HG02970 (cell line): Measurements from ENCODE around the gene DUSP16.
"Not testable (repeated sequence)": the region's sequence is repeated elsewhere in the genome, so short reads cannot be mapped to it uniquely, and the experiment has no call there.

ENCODE experiments used
- ATAC-seq: cut with Tn5 transposase; IDR thresholded peaks from one replicate; pipeline ENCODE4 v1.9.1; 2021; ENCODE audit warnings: mild to moderate bottlenecking, moderate library complexity, moderate number of reproducible peaks; ENCODE audit not compliant: unreplicated experiment, low FRiP score

The DUSP16 gene

DNA sequence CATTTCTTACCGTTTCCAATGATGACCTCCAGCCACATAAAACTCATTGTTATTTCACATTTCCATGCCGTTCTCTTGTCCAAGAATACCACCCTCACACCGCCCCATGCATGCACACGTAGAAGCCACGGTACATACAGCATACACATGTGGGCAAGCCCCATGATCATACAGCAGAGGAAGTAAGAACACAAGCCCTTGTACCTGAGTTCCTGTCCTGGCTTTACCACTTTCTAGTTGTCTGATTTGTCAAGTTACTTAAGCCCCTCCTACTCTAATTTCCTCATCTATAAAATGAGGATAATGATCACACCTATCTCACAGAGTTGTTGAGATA, 59.9 kb downstream of the DUSP16 start:
- ATAC-seq = no peak

DNA sequence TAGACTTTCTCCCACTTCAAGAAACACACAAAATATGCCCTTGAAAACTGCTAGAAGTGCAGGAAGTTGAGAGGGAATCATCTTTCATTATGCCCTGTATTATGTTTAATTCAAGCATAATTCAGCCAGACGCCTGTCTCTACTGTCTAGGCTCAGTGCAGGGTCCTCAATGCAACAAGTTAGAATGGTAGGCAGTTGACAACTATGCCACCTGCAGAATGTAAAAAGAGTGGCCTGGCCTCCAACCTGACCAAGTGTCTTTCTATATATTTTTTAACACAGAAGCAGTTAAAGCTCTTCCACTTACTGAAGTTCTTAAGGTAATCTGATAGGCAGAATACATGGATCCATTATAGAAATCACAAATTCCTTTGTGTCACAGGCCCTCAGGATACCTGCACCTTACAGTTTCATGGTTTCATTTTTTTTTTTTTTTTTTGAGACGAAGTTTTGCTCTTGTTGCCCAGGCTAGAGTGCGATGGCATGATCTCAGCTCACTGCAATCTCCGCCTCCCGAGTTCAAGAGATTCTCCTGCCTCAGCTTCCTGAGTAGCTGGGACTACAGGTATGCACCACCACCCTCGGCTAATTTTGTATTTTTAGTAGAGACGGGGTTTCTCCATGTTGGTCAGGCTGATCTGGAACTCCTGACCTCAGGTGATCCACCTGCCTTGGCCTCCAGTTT, 60.4 kb downstream of the DUSP16 start:
- ATAC-seq = not testable (repeated sequence)

DNA sequence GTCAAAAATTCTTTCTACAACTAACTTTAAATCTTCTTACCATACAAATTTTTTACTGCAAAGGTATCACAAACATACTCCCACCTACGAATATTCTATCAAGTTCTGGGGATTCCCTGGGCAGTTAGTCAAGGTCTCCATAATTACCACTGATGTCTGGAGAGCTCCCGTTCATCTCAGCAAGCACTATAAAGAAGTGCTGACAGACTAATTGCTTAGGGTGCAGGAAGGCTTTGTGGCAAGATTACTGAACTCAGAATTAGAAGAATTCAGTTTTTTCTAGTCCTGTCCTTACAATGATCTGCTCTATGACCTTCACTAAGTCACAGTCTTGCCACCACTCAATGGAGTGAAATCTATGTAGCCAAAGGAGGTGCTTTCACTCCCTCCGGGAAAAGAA, 61.5 kb downstream of the DUSP16 start:
- ATAC-seq = no peak

DNA sequence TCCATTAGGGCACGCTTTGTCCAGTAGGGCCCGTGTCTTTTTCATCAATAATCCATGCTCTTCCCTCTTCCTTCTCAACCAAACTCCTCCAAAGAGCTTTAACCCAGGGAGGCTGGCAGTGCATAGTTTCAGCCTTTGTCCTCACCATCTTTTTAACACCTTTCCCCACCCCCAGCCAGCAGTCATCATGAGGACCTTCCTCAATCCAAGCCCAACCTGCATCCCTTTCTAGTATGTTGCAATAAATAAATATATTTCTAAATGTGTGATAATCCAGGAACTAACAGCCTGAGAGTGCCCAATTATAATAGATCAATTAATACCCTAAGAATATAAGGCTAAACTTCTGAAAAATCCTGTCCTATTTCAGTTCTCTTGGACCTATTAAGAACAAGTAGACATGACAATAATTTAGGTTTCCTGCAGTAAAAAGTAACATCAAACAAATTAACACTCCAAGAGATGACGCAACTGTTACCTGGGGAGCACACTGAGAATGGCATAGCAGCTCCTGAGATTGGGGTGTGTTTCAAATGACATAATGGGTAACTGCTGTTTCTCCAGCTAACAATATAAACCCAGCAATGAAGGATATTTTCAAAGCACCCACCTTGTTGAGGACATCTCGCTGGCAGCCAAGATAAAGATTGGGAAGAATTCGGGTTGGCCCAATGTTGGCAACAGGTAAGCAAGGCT, 62.6 kb downstream of the DUSP16 start:
- ATAC-seq = no peak

DNA sequence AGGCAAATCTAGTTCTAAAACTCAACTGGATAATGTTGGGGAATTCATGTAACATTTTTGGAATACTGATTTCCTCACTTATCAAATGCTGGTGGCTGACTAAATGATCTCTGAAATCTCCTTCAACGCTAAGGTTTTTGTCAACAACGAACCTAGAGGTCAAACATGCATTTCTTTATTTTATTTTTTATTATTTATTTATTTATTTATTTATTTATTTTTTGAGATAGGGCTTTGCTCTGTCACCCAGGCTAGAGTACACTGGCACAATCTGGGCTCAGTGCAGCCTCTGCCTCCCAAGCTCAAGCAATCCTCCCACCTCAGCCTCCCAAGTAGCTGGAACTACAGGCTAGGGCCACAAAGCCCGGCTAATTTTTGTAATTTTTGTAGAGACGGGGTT, 64.5 kb downstream of the DUSP16 start:
- ATAC-seq = no peak

DNA sequence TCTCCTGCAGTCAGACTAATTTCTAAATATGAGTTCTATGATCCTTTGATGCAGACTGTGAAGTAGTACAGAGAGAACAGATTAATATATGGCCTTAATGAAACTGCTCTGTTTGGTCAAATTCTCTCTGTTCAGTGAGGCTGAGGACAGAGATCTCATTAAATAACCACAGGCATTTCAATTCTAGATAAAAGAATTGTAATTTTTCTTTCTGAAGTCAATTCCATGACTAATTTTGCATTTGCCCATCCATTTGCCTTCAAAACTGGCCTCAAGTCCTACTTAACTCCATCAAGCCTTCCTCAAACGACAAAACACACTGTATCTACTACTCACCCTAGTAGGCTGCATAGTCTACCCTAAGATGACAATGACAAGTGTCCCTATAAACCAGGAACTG, 67.1 kb downstream of the DUSP16 start:
- no peak for ATAC-seq

DNA sequence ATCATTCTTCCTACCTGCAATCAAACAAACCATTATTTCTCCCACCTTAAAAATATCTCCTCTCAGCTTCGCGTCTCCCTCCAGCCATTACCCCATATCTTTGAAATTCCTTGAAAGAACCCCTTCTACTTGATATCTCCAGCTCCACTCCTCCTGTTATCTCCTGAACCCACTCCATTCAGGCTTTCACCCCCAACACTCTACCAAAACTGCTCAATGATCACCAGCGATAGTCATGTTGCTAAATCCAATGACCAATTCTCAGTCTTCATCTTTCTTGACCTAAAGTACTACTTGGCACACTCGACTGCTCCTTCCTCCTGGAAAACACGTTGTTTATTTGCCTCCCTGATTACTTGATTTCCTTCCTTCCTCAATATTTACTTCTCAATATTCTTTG, 70.1 kb downstream of the DUSP16 start:
- no peak for ATAC-seq

DNA sequence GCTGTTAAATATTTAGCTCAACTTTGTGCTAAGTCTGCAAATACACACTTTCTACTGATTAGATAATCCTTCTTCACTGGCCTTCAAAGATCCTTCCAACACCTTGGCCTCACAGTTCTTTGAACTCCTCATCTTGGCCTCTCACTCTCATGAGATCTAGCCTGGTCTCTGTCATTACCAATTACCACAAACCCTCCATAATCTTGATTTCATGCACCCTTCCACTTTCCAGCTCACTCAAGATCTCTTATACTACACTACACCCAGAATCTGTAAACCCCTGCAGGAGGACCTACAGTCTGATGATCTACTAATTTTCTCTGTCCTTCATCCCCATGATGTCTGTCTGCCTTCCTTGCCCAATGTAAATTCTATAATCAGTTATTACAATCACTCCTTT, 71.1 kb downstream of the DUSP16 start:
- ATAC-seq = no peak

DNA sequence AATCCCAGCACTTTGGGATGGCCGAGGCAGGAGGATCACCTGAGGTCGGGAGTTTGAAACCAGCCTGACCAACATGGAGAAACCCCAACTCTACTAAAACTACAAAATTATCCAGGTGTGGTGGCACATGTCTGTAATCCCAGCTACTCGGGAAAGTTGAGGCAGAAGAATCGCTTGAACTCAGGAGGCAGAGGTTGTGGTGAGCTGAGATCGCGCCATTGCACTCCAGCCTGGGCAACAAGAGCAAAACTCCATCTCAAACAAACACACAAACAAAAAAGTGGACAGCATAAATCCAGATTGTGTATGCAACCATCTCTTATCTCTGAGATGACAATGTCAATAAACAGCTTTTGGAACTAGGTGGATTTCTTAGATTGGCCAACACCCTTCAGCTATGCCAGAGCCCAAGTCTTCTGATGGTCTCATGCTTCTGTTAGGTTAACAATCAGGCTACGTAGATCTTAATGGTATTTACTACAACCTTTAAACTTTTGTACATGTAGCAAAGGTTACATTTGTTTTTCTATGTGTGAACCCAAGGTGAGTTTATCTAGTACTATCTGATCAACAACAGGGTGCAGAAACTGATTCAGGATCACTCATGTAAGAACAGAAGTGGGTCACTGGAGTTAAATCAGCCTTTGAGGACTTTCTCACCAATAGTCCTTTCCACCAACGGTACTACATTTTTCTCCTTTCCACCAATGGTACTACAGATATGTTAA, 73.7 kb downstream of the DUSP16 start:
- ATAC-seq = no peak

DNA sequence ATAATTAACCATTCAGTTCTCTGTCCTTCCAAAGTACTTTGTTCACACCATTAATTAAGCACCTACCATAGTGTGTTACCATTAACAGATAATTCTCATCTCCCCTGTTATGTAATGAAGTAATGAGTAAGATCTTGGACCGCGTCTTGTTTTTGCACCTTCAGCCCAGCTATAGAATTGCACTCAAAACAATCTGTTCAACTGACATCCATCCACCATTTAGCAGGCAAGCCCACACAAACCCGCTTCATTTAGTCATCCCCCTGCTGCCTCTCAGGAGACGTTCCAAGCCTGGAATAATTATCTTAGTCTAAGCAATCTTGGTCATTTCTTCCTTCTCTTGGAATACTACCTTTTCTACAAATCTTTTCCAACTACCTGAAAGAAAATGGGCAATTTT, 74.4 kb downstream of the DUSP16 start:
- ATAC-seq = no peak

DNA sequence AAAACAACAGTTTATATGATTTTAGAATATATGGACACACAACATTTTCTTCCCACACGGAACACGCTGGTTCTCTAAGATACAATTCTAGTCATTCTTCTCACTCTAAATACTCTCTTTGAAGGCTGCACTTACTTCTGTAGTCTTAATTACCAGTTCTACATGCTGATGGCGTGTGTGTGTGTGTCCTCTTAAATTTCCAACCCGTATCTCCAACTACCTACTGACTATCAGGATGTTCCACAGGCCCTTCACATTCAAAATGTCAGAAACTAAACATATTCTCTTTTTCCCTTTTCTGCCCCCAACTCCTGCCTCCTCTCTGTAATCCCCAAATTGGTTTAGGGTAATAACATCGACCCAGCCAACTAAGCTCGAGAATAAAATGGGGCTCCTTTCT, 75.2 kb downstream of the DUSP16 start:
- ATAC-seq = no peak

DNA sequence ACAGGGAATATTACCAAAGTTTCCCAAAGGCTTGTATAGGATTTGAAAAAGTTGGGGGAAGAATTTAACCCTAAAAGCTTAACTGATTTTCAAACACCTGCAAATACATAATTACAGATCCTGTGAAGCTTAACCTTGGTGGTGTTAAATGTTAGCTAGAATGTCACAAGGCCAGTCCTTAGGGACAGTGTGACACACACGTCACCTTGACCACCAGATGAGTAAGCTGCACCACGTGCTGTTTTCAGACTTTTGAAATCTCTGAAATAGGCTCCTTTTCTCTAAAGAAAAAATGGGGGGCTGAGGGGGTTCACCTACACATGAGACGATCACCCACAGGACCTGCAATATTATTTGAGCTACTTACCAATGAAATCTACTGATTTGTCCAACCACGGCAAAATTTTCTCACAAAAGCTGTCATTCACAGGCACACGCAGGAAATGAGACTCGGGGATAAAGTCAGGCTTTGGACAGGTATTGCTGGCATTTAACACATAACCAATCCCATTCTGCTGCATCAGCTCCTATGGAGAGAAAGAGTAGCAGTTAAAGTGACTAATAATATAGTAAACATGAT, 75.9 kb downstream of the DUSP16 start:
- peak; percentile 59 for ATAC-seq

DNA sequence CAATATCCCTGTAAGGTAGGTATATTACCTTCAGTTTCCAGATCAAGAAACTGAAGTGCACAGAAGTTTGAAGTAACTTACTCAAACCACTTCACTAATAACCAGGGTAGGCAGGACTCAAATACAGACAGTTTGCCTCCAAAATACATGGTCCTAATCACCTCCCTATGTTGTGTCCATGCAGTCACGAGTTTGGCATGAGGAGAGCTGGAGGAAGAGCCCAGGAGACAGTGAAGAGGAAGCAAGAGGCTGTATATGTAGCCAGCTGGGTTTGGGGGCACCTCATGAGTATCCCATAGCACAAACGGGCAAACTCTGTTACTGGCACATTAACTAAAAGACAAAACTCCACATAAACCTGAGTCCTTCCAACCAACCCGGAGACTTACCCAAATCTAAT, 79.2 kb downstream of the DUSP16 start:
- ATAC-seq = no peak

DNA sequence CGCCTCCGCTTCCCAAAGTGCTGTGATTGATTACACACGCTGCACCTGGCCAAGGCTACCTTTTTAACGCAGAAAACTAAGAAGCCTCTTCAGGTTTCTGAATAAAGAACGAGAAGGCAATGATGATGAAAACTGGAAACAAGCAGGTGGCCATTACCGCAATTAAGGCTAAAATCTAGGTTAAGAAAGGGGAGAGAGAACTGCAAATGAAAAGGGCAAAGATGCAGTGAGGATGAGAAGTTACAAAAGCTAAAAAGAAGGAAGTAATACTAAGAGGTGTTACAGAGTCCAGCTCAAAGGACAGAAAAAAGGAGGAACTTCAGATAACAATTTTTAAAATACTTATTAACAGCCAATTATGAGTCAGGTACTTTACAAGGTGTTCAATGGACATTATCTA, 79.7 kb downstream of the DUSP16 start:
- no peak for ATAC-seq

DNA sequence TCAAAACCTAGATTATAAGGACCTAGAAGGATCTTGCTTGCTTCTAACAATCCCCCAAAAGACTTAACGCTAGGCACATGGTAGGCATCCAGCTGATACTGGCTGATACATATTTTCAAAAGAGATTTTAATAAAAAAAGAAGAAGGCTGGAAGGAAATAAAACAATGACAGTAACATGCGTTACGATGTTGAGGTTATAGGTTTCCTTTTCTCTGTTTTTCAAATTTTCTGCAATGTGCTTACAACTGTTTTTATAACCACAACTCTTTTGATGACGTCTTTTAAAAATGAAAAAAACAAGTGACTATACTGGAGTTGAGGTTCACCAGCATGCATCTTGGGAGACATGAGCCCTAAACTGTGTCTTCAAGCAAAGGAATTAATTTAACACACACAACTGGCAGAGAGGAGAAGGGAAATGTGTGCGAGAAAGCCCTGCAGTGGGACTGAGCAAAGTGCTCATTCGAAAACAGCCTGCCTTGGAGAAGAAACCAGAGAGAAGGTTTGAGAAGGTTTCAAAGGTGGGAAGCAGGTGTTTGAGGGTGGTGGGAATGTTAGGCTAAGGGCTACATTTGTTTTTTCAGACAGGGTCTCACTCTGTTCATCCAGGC, 80.4 kb downstream of the DUSP16 start:
- ATAC-seq = no peak

DNA sequence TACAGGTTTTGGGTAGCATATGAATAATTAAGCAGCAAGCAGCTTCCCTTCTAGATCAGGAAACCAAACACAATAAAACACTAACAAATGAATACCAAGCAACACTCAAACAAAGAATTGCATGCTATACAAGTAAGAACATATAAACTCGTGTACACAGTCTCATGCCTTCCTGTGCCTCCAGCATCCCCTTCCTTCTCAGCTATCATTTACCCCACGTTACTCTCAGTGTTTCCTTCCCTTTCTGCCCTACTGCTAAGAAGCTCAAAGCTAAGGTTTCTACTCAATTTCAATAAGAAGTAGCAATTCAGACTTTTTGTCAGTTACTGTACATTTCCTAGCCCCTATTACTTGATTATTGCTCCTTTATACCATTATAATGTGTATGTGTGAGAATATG, 81.0 kb downstream of the DUSP16 start:
- ATAC-seq = no peak

DNA sequence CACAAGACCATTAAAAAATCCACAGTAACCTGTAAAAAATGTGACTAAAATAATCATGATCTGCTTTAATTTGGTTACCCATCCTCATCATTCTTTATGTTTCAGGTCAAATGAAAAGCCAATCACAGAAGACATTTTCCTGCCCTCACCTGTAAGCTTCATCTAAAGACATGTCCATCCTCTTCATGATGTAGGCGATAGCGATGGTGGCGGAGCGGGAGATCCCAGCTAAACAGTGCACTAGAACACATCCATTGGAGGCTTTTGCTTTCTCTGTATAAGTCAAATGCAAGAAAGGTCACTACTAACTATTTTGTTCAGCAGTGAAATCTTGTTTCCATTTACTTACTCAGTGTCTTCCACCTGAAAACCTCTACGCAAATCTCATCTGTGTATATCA, 82.6 kb downstream of the DUSP16 start:
- ATAC-seq = no peak

DNA sequence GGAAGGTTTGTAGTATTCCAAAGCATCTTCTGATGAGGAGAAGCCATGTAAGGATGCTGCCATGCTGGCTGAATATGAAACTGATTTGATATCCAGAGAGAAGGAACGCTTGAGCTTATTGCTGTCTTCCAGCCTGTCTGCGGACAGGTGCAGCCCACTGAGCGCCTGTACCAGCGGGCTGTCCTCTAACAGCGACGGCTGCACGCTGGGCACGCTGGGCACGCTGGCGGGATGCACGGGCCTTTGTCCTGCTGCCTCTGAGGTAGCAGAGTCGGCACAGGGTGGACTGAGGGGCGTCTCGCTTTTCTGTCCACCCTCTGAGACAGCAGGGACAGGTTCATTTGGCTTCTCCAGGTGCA, 85.2 kb downstream of the DUSP16 start:
- ATAC-seq = no peak

DNA sequence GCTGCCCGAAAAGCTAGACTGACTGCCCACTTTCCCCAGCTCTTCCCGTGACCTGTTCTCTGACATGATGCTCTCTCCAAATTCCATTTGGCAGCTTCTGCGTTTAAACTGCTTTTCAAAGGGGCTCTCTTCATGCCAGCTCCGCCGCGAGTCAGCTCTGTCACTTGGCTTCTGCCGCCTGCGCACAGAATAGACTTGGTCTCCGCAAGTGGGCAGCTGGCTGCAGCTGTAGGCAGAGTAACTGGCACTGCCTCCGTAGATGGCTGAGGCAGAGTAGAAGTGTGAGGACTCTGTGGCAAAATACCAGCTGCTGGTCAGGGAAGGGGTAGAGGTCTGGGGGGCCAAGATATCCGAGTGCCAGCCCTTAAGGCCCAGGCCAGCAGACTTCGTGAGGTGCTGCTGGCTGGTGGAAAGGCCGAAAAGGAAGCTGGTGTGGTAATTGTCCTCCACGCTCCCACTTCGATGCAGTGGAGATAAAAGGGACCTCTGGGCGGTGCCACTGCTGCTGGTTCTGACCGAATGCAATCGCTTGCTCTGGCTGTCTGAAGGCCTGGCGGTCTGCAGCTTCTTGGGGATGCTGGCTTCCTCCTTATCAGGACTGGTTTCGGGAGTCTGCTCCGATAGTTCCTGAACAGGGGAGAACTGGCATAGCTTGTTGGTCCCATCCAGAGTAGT, 85.7 kb downstream of the DUSP16 start:
- no peak for ATAC-seq

DNA sequence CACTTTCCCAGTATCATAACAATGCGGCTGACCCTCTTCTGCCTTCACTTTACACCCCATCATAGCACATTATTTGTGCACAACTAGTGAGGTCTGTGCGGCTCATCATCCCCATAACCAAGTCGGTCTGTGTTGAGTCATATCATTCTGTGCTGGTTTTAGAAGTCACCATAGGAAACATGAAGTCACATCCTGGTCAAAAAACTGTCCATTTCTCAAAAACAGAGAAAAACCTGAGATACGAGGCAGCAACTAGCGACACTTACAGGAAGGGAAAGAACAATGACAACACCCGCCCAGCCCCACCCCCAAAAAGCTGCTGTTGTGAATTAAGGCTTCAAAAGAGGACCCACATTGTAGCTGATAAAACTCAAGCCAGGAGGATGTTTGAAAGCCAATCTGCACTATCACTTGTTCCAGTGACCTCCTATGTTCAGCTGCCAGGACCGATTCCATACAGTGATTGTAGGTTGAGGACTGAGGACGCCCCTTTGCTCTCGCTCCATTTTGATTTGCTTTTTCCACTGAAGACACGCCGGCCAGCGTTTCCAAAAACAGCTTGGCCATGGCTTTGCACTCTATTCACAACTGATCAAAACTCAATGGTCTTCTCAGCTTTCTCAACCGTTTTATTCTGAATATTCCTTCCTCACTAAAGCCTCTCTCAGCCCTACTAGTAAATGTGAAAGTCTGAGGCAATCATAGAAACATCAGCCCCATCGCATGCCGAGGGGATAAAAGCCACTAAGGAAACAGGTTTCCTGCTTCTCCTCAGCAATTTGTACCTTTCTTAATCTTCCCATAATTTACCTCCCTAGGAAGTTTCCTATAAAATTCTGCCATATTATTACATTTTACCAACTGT, 87.5 kb downstream of the DUSP16 start:
- ATAC-seq = no peak
